Activated naive CD8-positive, alpha-beta T cell treated with anti-CD3 and anti-CD28 coated beads, Interleukin-2, amount 50 U/mL, for 24 hours (primary cell): Measurements from ENCODE around the gene CCR6.

Experiments
- ATAC-seq: fragments of 150-1000 bp; cut with Tn5 transposase; one replicate; pipeline ENCODE4 v1.10.0; 2021
- DNase-seq: peaks from one replicate; pipeline ENCODE4 v3.0.0; 2021
- H3K27ac Mint-ChIP-seq: one replicate; pipeline ENCODE4 v1.8.0; 2021; ENCODE audit warnings: mild to moderate bottlenecking, mixed read lengths
- H3K27me3 Mint-ChIP-seq: one replicate; pipeline ENCODE4 v1.8.0; 2021; ENCODE audit warnings: mixed read lengths
- H3K36me3 Mint-ChIP-seq: one replicate; pipeline ENCODE4 v1.8.0; 2021; ENCODE audit warnings: low read depth, mixed read lengths
- H3K4me1 Mint-ChIP-seq: one replicate; pipeline ENCODE4 v1.8.0; 2021; ENCODE audit warnings: mixed read lengths
- H3K4me3 Mint-ChIP-seq: one replicate; pipeline ENCODE4 v1.8.0; 2021; ENCODE audit warnings: mild to moderate bottlenecking, moderate library complexity, mixed read lengths
- H3K9me3 Mint-ChIP-seq: one replicate; pipeline ENCODE4 v1.8.0; 2021; ENCODE audit warnings: mixed read lengths

CCR6 gene

DNA sequence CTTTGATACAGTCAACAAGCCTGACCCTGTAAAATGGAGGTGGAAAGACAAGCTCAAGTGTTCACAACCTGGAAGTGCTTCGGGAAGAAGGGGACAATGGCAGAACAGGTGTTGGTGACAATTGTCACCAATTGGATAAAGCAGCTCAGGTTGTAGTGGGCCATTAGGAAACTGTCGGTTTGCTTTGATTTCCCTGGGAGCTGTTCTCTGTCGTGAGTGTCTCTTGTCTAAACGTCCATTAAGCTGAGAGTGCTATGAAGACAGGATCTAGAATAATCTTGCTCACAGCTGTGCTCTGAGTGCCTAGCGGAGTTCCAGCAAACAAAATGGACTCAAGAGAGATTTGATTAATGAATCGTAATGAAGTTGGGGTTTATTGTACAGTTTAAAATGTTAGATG is 15.0 kb downstream of the CCR6 start:
- H3K9me3 Mint-ChIP-seq: no peaks in the 10 kb centered on the region
- no peak overlapping the region for H3K27ac Mint-ChIP-seq
- H3K36me3 Mint-ChIP-seq: no peaks in the 10 kb centered on the region
- H3K4me3 Mint-ChIP-seq: no peak overlapping the region
- peaks cover 15% of the 10 kb centered on the region for H3K4me1 Mint-ChIP-seq
- ATAC-seq: no peak
- DNase-seq: no peak
- peaks cover 2% of the 10 kb centered on the region for H3K27me3 Mint-ChIP-seq

DNA sequence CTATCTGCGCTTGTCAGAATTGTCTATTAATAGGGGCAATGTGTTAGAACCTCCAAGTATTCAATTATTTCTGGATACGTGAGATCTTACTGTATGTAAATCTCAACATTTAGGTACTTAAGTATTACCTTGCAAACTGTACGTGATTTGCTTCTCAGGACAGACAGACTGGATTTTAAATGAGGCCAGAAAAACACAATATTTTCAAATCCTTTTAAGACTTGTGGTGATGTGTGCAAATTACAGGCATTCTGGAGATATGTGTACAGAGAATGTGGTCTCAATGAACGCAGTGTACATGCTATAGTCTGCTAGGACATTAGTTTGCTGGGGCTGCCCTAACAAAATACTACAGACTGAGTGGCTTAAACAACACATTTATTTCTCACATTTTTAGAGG is 16.9 kb downstream of the CCR6 start:
- peaks cover 7% of the 10 kb centered on the region for H3K27me3 Mint-ChIP-seq
- H3K27ac Mint-ChIP-seq: no peak overlapping the region
- ATAC-seq: no peak
- H3K9me3 Mint-ChIP-seq: no peaks in the 10 kb centered on the region
- H3K4me1 Mint-ChIP-seq: peaks cover 15% of the 10 kb centered on the region
- no peak for DNase-seq
- H3K36me3 Mint-ChIP-seq: no peaks in the 10 kb centered on the region
- no peak overlapping the region for H3K4me3 Mint-ChIP-seq

DNA sequence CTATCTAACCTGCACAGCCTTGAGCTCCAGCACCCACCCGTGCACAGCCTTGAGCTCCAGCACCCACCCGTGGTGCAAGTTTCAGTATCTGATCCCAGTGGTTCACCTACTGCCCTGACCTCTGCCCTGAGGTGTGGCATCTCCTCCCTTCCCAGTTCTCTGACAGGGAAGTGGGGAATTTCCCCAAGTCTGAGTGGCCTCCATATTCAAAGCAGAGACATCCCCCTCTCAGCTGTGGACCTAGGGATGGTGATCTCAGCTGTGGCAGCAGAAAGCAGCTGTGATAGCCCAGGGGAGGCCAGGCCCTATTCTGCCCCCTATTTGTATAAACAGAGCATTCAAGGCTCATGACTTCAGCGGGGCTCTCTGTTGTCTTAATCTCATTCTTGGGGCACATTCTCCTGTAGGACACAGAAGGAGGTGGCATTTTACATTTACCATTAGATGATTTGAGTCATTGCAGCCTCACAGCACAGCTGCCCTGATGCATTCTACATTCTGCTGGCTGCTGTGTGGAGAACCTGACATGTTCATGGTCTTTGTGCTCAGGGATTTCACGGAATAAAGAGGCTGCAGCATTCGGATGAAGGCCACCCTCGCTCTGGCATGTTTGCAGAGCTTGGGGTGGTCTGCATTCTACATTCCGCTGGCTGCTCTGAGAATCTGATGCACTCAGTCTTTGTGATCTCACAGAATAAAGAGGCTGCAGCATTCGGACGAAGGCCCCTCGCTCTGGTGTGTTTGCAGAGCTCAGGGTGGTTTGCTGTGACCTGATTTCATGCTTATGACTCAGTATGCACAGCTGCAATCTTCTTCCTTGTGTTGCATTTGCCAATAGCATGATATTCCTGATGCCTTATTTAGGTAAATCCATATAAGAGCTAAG is 17.9 kb downstream of the CCR6 start:
- Mint-ChIP-seq H3K4me1 (peaks cover 15% of the 10 kb centered on the region), H3K27me3 (peaks cover 7% of the 10 kb centered on the region), H3K27ac (no peak overlapping the region), H3K9me3 (no peaks in the 10 kb centered on the region), H3K4me3 (no peak overlapping the region), H3K36me3 (no peaks in the 10 kb centered on the region)
- ATAC-seq: no peak
- no peak for DNase-seq

DNA sequence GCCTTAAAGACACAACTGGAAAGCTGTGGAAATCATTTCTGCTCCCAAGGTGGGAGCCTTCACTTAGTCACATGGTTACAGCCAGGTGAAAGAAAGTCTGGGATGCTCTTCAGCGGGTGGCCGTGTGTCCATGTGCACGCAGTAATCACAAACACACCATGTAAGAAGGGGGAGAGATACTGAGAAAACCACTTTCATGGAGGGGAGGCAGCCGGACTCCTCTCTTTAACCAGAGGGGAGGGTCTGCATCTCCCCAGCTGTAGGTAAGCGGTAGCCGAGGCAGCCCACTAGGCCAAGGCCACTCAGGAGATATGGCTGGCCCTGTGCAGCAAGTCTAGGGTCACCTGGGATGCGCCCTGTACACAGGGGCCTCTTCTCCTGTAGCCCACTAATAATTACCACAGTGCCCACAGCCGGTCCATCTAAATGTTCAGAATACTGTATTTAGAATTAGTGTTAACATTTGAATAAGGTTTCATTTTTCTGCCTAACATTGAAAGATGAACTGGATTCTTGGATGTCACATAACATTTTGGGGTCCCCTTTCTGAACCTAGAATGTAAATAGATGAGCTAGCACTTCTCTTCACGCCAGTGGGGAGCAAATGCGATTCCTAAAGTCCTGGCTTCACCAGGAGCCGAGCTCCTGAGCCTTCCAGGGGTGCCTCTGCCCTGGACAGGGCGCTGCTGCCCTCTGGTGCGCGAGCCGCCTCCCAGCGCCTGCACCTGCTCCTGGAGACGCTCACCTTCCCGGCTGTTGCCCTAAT is 19.0 kb downstream of the CCR6 start:
- no peak overlapping the region for H3K27ac Mint-ChIP-seq
- ATAC-seq (peak; percentile 80), DNase-seq (peak; percentile 58)
- no peak overlapping the region for H3K4me3 Mint-ChIP-seq
- no peaks in the 10 kb centered on the region for H3K9me3 Mint-ChIP-seq
- H3K4me1 Mint-ChIP-seq: peaks cover 15% of the 10 kb centered on the region
- H3K36me3 Mint-ChIP-seq: no peaks in the 10 kb centered on the region
- peaks cover 8% of the 10 kb centered on the region for H3K27me3 Mint-ChIP-seq

DNA sequence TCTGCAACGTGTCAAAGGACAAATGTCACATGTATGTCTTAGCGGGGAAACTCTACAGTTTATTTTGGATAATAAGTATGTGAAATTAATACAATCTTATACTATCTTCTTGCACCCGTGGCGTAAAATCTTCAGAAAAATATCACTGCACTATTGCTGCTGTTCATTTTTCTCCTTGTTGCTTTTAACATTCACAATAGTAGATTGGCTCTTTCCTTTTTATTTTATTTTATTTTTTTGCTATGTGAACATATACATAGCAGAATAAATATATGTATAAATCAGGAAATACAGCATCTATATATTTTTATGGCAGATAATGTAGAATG is 19.5 kb downstream of the CCR6 start:
- DNase-seq: no peak
- Mint-ChIP-seq H3K4me1 (peaks cover 15% of the 10 kb centered on the region), H3K27ac (no peak overlapping the region), H3K27me3 (peaks cover 8% of the 10 kb centered on the region), H3K9me3 (no peaks in the 10 kb centered on the region), H3K36me3 (no peaks in the 10 kb centered on the region), H3K4me3 (no peak overlapping the region)
- no peak for ATAC-seq

DNA sequence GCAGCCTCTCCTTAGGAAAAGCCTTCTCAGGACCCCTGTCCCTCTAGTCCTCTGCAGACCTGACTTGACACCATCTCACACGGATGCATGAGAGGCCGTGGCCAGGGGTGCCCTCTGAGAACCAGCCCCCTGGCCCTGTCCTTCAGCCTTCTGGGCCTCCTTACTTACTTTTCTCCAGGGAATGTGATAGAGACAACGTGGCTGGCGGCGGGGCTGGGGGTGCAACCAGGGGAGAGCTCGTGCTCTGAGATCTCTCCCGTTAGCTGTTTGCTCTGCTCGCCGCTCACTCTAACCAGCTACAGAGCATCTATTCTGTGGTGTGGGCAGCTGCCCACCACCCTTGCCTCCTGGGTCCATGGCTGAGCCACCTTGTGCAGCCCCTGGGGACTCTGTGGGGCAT is 20.1 kb downstream of the CCR6 start:
- no peak overlapping the region for H3K4me3 Mint-ChIP-seq

DNA sequence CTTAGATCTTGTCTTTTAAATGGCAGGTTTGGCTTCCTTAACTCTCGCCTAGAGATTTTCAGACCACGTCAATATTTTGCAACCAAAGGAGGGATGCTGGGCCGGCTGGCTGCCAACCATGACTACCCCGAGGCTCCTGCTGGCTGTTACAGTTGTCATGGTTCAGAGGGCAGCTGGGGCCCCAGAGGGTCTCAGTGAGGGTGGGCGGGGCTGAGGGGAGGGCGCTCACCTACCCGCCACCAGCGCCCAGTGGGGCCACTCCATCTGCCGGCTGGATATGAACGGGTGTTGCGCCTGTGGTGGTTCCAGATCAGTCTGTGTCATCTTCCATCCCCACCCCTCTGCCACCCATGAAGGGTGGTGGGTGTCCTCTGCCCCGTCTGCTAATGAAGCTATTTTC is 22.6 kb downstream of the CCR6 start:
- Mint-ChIP-seq H3K36me3 (no peaks in the 10 kb centered on the region), H3K4me1 (peaks cover 16% of the 10 kb centered on the region), H3K9me3 (no peaks in the 10 kb centered on the region), H3K4me3 (no peak overlapping the region), H3K27me3 (peaks cover 7% of the 10 kb centered on the region), H3K27ac (no peak overlapping the region)
- ATAC-seq (no peak), DNase-seq (no peak)

More for the DNA sequence above, 20.1 kb downstream of the CCR6 start:
- H3K9me3 Mint-ChIP-seq: no peaks in the 10 kb centered on the region
- peaks cover 8% of the 10 kb centered on the region for H3K27me3 Mint-ChIP-seq
- peaks cover 16% of the 10 kb centered on the region for H3K4me1 Mint-ChIP-seq
- DNase-seq (no peak), ATAC-seq (no peak)
- no peaks in the 10 kb centered on the region for H3K36me3 Mint-ChIP-seq
- no peak overlapping the region for H3K27ac Mint-ChIP-seq

DNA sequence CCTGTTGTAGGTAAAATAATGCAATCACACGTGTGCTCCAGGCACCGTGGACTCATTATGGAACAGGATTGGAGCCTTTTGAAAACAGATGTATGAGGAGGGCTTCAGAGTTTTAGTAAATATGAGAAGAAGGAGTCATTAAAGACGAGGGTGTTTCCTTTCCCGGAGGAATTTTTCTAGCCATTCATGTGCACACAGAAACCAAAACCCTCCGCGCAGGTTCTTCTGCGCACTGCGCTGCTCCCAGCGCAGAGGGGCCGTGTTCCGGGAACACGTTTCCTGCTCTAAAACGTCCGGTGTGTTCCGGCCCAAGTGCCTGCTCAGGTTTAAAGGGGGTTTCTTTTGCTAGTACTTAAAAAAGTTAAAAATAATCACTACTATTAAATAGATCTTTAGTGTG is 23.2 kb downstream of the CCR6 start:
- no peaks in the 10 kb centered on the region for H3K36me3 Mint-ChIP-seq
- no peak overlapping the region for H3K27ac Mint-ChIP-seq
- H3K4me1 Mint-ChIP-seq: peaks cover 18% of the 10 kb centered on the region
- H3K9me3 Mint-ChIP-seq: no peaks in the 10 kb centered on the region
- DNase-seq: no peak
- H3K27me3 Mint-ChIP-seq: peaks cover 7% of the 10 kb centered on the region
- no peak for ATAC-seq
- no peak overlapping the region for H3K4me3 Mint-ChIP-seq

DNA sequence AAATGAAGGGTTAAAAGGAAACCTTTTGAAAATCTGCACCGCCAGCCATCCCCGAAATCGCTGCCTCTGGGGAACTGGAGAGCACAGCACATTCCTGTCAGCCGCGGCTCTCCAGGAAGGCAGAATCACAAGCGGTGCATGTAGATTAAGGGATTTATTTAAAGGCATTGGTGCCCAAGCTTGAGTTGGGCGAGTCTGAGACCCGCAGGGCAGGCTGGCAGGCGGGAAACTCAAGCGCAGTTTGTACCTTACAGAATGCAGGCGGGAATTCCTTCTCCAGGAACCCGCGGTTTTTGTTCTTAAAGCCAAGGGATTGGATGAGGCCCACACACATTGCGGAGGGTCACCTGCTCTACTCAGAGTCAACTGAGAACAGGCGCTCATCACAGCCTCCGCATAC is 24.1 kb downstream of the CCR6 start:
- Mint-ChIP-seq H3K36me3 (no peaks in the 10 kb centered on the region), H3K27me3 (peaks cover 7% of the 10 kb centered on the region), H3K9me3 (no peaks in the 10 kb centered on the region), H3K27ac (no peak overlapping the region), H3K4me1 (peaks cover 21% of the 10 kb centered on the region), H3K4me3 (no peak overlapping the region)
- DNase-seq (no peak), ATAC-seq (no peak)

DNA sequence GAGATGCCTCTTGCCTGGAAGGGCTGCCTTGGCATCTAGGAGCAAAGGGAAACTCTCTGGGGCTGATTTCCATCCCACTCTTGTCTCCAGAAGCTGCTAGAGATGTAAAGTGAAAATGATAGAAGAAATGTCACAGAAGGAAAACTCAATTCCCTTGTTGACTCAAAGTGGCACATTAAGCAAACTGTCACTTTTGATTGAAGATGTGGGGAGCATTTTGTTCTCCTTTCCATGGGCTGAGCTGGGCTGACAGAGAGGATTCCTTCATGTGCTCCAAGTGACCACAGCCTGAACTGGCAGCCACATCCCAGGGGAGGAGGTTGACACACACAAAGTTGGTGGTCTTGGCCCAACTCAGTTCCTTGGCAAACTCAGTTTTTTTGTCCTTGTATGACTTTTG is 25.1 kb downstream of the CCR6 start:
- H3K36me3 Mint-ChIP-seq: no peaks in the 10 kb centered on the region
- peaks cover 7% of the 10 kb centered on the region for H3K27me3 Mint-ChIP-seq
- no peak overlapping the region for H3K27ac Mint-ChIP-seq
- H3K4me3 Mint-ChIP-seq: no peak overlapping the region
- DNase-seq (no peak), ATAC-seq (no peak)
- no peaks in the 10 kb centered on the region for H3K9me3 Mint-ChIP-seq
- peaks cover 22% of the 10 kb centered on the region for H3K4me1 Mint-ChIP-seq

DNA sequence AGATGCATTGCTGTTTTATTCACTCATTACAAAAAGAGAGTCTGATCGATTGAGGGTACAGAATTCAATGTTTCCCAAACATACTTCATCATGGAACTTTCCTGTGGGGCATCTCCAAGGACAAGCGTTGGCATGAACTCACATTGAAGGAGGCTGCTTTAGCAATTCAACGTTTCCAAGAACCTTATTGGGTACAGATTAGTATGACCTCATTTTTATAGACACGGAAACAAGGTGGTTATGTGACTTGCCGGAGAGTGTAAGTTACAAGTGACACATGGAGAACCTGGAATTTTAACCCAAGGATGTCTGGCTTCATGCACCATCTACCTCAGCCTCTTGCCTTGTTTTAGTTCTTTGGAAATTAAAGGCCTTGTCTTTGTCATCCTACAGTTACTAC is 26.1 kb downstream of the CCR6 start:
- ATAC-seq: no peak
- Mint-ChIP-seq H3K27me3 (peaks cover 9% of the 10 kb centered on the region), H3K27ac (no peak overlapping the region), H3K4me3 (no peak overlapping the region), H3K4me1 (peaks cover 30% of the 10 kb centered on the region), H3K9me3 (no peaks in the 10 kb centered on the region), H3K36me3 (no peaks in the 10 kb centered on the region)
- DNase-seq: no peak

DNA sequence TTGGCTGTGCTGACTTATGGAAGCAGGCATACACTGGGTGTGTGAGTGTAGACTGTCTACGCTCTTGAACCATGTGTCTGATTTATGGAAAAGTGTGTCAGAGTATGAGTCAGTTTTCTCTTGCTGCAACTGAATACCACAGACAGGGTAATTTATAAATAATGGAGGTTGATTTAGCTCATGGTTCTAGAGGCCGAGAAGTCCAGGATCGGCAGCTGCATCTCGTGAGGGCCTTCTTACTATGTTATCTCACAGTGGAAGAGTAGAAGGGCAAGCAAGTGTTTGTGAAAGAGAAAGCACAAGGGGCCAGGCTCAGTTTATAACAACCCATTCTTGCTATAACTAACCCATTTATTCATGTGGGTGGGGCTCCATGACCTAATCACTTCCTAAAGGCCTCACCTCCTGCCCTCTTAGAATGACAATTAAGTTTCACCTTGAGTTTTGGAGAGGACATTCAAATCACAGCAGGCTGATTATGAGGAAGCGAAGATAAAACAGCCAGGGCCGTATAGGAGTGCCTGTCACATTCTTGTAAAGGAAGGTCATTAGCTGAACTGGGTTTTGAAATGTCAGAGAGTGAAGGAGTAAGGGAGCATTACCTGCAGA is 28.1 kb downstream of the CCR6 start:
- Mint-ChIP-seq H3K4me1 (peaks cover 30% of the 10 kb centered on the region), H3K27me3 (peaks cover 4% of the 10 kb centered on the region), H3K27ac (peak overlapping the region; percentile 2), H3K9me3 (no peaks in the 10 kb centered on the region), H3K36me3 (no peaks in the 10 kb centered on the region), H3K4me3 (no peak overlapping the region)
- DNase-seq (no peak), ATAC-seq (peak; percentile 58)

DNA sequence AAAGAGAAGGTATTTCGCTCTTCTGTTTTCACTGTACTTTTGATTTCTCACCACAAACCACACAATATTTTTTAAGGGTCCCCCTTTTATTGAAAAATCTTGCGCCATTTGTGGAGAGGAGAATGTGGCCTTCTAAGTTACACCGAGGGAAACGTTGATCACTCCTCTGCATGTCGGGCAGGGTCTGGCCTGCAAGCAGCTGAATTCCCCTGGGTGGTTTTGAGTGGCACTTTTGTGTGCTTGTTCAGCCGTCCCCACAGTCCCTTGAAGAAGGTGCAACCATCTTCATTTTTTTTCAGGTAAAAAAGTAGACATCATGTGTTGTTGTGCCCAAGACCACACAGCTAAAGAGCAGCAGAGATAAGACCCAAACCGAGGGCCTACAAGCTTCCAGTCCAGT is 28.8 kb downstream of the CCR6 start:
- no peak overlapping the region for H3K4me3 Mint-ChIP-seq
- H3K36me3 Mint-ChIP-seq: no peaks in the 10 kb centered on the region
- H3K27ac Mint-ChIP-seq: no peak overlapping the region

DNA sequence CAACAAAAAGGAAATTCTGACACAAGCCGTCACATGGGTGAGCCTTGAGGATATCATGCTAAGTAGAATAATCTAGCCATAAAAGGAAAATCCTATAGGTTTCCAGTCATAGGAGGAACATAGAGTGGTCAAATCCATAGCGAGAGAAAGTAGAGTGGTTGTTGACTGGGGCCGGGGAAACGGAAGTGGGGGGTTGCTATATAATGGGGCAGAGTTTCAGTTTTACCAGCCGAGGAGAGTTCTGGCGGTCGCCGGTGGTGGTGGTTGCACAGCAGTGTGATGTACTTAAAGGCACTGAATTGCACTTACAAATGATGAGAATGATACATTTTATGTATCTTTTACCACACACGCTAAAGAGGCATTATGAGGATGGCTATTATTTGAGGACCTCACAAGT is 30.0 kb downstream of the CCR6 start:
- DNase-seq: no peak
- peak overlapping the region; percentile 25 for H3K27ac Mint-ChIP-seq
- H3K4me3 Mint-ChIP-seq: peak overlapping the region; percentile 61

More for the DNA sequence above, 28.8 kb downstream of the CCR6 start:
- DNase-seq (no peak), ATAC-seq (no peak)
- H3K27me3 Mint-ChIP-seq: peaks cover 3% of the 10 kb centered on the region
- H3K9me3 Mint-ChIP-seq: no peaks in the 10 kb centered on the region
- H3K4me1 Mint-ChIP-seq: peaks cover 30% of the 10 kb centered on the region

DNA sequence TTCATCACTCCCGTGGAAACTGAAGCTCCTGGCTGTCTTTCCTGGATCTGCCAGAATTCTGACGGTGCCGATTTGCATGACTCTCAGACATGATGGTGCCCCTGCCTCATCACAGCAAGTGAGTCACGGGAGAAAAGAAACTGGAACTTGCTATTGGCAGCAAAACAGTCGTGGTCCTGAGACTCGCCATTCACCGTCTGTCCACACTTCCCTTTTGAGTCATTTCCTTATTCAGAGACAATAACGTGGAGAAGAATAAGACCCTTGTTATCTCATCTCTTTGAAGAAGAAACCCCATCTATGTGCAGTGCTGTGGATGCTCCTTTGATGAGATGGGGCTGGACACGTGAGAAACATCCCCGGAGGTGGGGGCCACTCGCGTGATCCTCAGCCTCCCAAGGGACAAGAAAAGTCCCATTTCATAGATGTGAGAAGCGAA is 30.6 kb downstream of the CCR6 start:
- H3K9me3 Mint-ChIP-seq: no peaks in the 10 kb centered on the region
- H3K36me3 Mint-ChIP-seq: no peaks in the 10 kb centered on the region
- ATAC-seq (no peak), DNase-seq (no peak)
- peak overlapping the region; percentile 61 for H3K4me3 Mint-ChIP-seq
- H3K27ac Mint-ChIP-seq: no peak overlapping the region
- H3K27me3 Mint-ChIP-seq: peaks cover 2% of the 10 kb centered on the region
- H3K4me1 Mint-ChIP-seq: peaks cover 28% of the 10 kb centered on the region

More for the DNA sequence above, 30.0 kb downstream of the CCR6 start:
- peaks cover 30% of the 10 kb centered on the region for H3K4me1 Mint-ChIP-seq
- peaks cover 2% of the 10 kb centered on the region for H3K27me3 Mint-ChIP-seq
- no peaks in the 10 kb centered on the region for H3K9me3 Mint-ChIP-seq
- ATAC-seq: peak; percentile 48
- no peaks in the 10 kb centered on the region for H3K36me3 Mint-ChIP-seq
